Sigmoid colon (tissue), 7 donors: ENCODE data around the gene LRRC75B. TPM values are rescaled to one million over a fixed set of nuclear protein-coding genes. Genes with fewer than 3 reads are reported as not detected.
A peak's percentile ranks its signal among the peaks of the same experiment; 100 is the strongest.

Experiments used
- DNase-seq: peaks from one replicate; pipeline ENCODE4 v3.0.0-alpha.2; 2019
- H3K27ac ChIP-seq, 4 donors: fragments of 200-600 bp; sonication (generic); one replicate each; pipeline ENCODE4 v1.5.1; 2016 to 2019; ENCODE audit warnings: mild to moderate bottlenecking in 1 of 4
- H3K27me3 ChIP-seq, 3 donors: fragments of 200-600 bp; sonication (generic); one replicate each; pipeline ENCODE4 v1.5.1; 2019; ENCODE audit warnings: mild to moderate bottlenecking in 1 of 3
- H3K36me3 ChIP-seq, 4 donors: fragments of 200-600 bp; sonication (generic); one replicate each; pipeline ENCODE4 v1.5.1; 2016 to 2019
- H3K4me1 ChIP-seq, 4 donors: fragments of 200-600 bp; sonication (generic); one replicate each; pipeline ENCODE4 v1.5.1; 2017 to 2019
- H3K4me3 ChIP-seq, 4 donors: fragments of 200-600 bp; sonication (generic); one replicate each; pipeline ENCODE4 v1.5.1; 2017 to 2019; ENCODE audit warnings: mild to moderate bottlenecking in 2 of 4, moderate library complexity in 1 of 4
- H3K9me3 ChIP-seq, 4 donors: fragments of 200-600 bp in 3 of 4; sonication (generic) in 3 of 4; one replicate each; pipeline versions ENCODE4 v1.5.1 to v1.6.1; 2013 to 2019
- EP300 ChIP-seq, 4 donors: sonication (generic); formaldehyde crosslinking; IDR thresholded peaks; one replicate each; pipeline ENCODE4 v1.6.1; 2017; ENCODE audit warnings: antibody characterized with exemption in 4 of 4
- POLR2A ChIP-seq, 2 donors: fragments of 450-650 bp; IDR thresholded peaks; one replicate each; pipeline ENCODE4 v1.6.1; 2016; ENCODE audit warnings: antibody characterized with exemption in 2 of 2, mild to moderate bottlenecking in 2 of 2, moderate library complexity in 2 of 2
- POLR2AphosphoS5 ChIP-seq, 4 donors: sonication (generic); formaldehyde crosslinking; IDR thresholded peaks; one replicate each; pipeline ENCODE4 v1.6.1; 2017; ENCODE audit warnings: antibody characterized with exemption in 4 of 4
- WGBS, 2 donors: extraction: QIAGEN DNeasy Blood & Tissue Kit; methylation state at CpG; one replicate each; pipeline ENCODE4 v1.1.7; 2013; 5-methylcytosine and 5-hydroxymethylcytosine counted together
- intact Hi-C: fragments of 100-400 bp; cut with DNase I; formaldehyde crosslinking; loops from one replicate; pipeline ENCODE4 v1.15.1; 2023
- polyA plus RNA-seq, 3 donors: library from polyadenylated mRNA; stranded (reverse); fragments of 200-250 nt; gene quantifications; one replicate each; pipeline ENCODE4 v1.2.3, GENCODE V29; 2013
- total RNA-seq, 4 donors: library from RNA; depleted of rRNA; stranded (reverse); fragments of >200 nt; gene quantifications; one replicate each; pipeline ENCODE4 v1.1.0, GENCODE V29; 2016
- TF ChIP-seq, protein P1 (sequence below), 4 experiments: fragments of 450-650 bp in 3 of 4; fragments of 200-600 bp in 1 of 4; IDR thresholded peaks; one replicate each; pipeline ENCODE4 v1.5.1; 2016 to 2019; ENCODE audit warnings: antibody characterized with exemption in 4 of 4, mild to moderate bottlenecking in 3 of 4, moderate library complexity in 2 of 4
- donor health status: healthy with polysubstance abuse.
- donor health status: Bipolar disorder and iron deficiency.
- donor health status: healthy.

Gene LRRC75B
- total and polyA plus RNA-seq, 7 donors, result 2.5 to 18.6 (median 13.3) TPM

DNA sequence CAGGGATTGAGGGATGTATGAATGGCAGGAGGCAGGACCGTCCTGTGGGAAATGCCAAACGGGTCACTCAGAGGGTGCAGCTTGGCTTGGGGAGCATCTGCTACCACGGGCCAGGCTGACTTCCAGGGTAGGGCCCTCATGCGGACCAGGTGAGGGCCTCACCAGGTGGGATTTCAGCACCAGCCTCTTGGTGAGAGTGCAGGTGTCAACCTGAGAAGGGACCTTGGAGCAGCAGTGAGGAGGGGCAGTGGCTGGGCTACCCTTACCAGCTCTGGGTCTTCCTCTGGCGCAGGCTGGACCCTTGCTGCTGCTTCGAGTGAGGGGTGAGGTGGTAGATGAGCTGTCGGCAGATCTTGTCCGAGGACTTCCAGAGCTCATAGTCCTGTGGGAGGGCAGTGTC, 4.9 kb downstream of the LRRC75B start:
- Histone ChIP-seq H3K27ac (no peak overlapping the region), H3K36me3 (peaks cover 0 to 47% (median 16%) of the 10 kb centered on the region in 4 donors), H3K4me1 (peaks cover 0 to 31% (median 24%) of the 10 kb centered on the region in 4 donors), H3K9me3 (no peaks in the 10 kb centered on the region), H3K4me3 (no peak overlapping the region), H3K27me3 (no peaks in the 10 kb centered on the region)
- intact Hi-C loops, result no loop called here
- WGBS, 2 donors, result 89 to 92% methylated on average over 8 of the region's 8 CpGs
- no peak for TF ChIP-seq POLR2A (IDR thresholded peaks at IDR 0.05)
- TF ChIP-seq, protein P1, sequence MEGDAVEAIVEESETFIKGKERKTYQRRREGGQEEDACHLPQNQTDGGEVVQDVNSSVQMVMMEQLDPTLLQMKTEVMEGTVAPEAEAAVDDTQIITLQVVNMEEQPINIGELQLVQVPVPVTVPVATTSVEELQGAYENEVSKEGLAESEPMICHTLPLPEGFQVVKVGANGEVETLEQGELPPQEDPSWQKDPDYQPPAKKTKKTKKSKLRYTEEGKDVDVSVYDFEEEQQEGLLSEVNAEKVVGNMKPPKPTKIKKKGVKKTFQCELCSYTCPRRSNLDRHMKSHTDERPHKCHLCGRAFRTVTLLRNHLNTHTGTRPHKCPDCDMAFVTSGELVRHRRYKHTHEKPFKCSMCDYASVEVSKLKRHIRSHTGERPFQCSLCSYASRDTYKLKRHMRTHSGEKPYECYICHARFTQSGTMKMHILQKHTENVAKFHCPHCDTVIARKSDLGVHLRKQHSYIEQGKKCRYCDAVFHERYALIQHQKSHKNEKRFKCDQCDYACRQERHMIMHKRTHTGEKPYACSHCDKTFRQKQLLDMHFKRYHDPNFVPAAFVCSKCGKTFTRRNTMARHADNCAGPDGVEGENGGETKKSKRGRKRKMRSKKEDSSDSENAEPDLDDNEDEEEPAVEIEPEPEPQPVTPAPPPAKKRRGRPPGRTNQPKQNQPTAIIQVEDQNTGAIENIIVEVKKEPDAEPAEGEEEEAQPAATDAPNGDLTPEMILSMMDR (IDR thresholded peaks at IDR 0.05), result no peak
- TF ChIP-seq POLR2AphosphoS5 (IDR thresholded peaks at IDR 0.05), result no peak
- TF ChIP-seq EP300 (IDR thresholded peaks at IDR 0.05), result no peak
- DNase-seq, result no peak

DNA sequence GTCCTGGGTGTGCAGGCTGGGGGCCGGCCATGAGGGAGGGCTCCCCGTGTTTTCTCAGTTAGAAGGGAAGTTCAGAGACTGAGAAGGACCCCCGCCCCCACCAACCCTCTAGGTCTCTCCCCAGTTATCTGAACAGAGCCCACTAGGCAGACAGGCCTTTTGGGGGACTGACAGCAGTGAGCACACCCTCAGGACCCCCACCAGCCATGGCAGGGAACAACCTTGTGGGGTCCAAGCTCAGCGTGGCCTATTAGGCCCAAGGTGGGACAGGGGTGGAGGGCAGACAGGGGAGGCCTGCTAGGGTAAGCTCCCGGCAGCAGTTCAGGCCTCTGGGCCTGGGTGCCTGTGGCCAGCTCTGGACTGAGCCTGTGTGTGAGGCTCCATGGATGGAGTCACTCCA, 5.6 kb downstream of the LRRC75B start:
- Histone ChIP-seq H3K4me1 (peaks cover 0 to 31% (median 22%) of the 10 kb centered on the region in 4 donors), H3K4me3 (no peak overlapping the region), H3K27me3 (no peaks in the 10 kb centered on the region), H3K36me3 (peaks cover 0 to 47% (median 16%) of the 10 kb centered on the region in 4 donors), H3K9me3 (no peaks in the 10 kb centered on the region), H3K27ac (no peak overlapping the region)
- TF ChIP-seq EP300 (IDR thresholded peaks at IDR 0.05) (no peak), POLR2A (IDR thresholded peaks at IDR 0.05) (no peak), POLR2AphosphoS5 (IDR thresholded peaks at IDR 0.05) (no peak)
- TF ChIP-seq, protein P1 (IDR thresholded peaks at IDR 0.05), result no peak
- intact Hi-C loops, result no loop called here
- WGBS, 2 donors, result 77 to 89% methylated on average over 5 of the region's 5 CpGs
- no peak for DNase-seq

DNA sequence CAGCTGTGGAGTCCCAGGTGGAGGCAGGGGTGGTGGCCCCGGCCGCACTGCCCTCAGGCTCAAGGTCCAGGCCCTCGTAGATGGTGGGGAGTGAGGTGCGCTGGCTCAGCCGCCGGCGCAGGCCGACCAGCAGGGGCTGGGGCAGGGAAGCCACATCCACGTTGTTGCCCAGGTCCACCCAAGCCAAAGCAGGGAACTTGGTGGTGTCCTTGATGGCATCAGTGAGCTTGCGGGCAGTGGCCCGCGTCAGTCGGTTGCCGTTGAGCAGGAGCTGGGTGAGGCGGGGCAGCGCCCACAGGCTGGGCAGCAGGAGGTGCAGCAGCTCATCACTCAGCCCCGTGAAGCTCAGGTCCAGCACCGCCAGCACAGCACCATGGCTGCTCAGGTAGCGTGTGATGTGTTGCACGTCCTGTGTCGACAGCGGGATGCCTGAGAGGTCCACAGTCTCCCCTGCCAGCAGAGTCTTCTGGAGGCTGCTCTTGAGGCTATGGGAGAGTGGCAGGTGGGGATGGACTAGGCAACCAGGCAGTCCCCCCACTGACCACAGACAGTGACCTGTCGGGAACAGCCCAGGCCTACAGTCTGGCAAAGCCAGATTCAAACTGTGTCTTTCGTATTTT, 6.8 kb downstream of the LRRC75B start:
- intact Hi-C loops, result no loop called here
- Histone ChIP-seq H3K27ac (no peak overlapping the region), H3K4me3 (no peak overlapping the region), H3K9me3 (no peaks in the 10 kb centered on the region), H3K36me3 (peaks cover 0 to 47% (median 16%) of the 10 kb centered on the region in 4 donors), H3K4me1 (peaks cover 0 to 25% (median 19%) of the 10 kb centered on the region in 4 donors), H3K27me3 (no peaks in the 10 kb centered on the region)
- WGBS, 2 donors, result 94% methylated on average over 24 of the region's 24 CpGs
- no peak for DNase-seq
- TF ChIP-seq, protein P1 (IDR thresholded peaks at IDR 0.05), result no peak
- TF ChIP-seq EP300 (IDR thresholded peaks at IDR 0.05) (no peak), POLR2A (IDR thresholded peaks at IDR 0.05) (no peak), POLR2AphosphoS5 (IDR thresholded peaks at IDR 0.05) (no peak)

DNA sequence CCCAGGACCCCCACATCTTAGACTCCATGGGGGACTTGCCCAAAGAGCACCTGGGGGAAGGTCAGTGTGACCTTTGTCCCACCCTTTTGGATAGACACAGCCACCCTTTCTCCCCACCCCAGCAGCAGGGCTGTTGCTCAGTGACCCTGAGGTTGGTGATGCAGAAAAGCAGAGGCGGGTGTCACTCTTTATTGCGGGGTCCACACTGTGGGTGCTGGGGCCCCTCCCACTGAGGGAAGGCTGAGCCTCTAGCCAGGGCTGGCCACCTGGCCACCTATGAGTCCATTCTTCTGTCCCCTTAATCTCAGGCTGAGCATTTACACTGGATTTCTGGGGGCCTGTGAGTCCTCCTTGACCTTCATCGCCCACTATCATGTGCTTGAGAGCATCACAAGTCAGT, 7.4 kb downstream of the LRRC75B start:
- Histone ChIP-seq H3K27me3 (no peaks in the 10 kb centered on the region), H3K4me1 (peaks cover 0 to 26% (median 21%) of the 10 kb centered on the region in 4 donors), H3K36me3 (peaks cover 0 to 47% (median 16%) of the 10 kb centered on the region in 4 donors), H3K4me3 (no peak overlapping the region), H3K27ac (peak overlapping the region in 1 of 4 donors; percentile 76), H3K9me3 (no peaks in the 10 kb centered on the region)
- TF ChIP-seq POLR2A (IDR thresholded peaks at IDR 0.05) (no peak), EP300 (IDR thresholded peaks at IDR 0.05) (no peak), POLR2AphosphoS5 (IDR thresholded peaks at IDR 0.05) (no peak)
- TF ChIP-seq, protein P1 (IDR thresholded peaks at IDR 0.05), result no peak
- intact Hi-C loops, result no loop called here
- WGBS, 2 donors, result 96 to 98% methylated on average over 3 of the region's 3 CpGs
- no peak for DNase-seq
